Measurements from ENCODE around the gene PIK3C2A.
"Not testable (repeated sequence)": the region's sequence is repeated elsewhere in the genome, so short reads cannot be mapped to it uniquely, and the experiment has no call there.

PIK3C2A gene, protein sequence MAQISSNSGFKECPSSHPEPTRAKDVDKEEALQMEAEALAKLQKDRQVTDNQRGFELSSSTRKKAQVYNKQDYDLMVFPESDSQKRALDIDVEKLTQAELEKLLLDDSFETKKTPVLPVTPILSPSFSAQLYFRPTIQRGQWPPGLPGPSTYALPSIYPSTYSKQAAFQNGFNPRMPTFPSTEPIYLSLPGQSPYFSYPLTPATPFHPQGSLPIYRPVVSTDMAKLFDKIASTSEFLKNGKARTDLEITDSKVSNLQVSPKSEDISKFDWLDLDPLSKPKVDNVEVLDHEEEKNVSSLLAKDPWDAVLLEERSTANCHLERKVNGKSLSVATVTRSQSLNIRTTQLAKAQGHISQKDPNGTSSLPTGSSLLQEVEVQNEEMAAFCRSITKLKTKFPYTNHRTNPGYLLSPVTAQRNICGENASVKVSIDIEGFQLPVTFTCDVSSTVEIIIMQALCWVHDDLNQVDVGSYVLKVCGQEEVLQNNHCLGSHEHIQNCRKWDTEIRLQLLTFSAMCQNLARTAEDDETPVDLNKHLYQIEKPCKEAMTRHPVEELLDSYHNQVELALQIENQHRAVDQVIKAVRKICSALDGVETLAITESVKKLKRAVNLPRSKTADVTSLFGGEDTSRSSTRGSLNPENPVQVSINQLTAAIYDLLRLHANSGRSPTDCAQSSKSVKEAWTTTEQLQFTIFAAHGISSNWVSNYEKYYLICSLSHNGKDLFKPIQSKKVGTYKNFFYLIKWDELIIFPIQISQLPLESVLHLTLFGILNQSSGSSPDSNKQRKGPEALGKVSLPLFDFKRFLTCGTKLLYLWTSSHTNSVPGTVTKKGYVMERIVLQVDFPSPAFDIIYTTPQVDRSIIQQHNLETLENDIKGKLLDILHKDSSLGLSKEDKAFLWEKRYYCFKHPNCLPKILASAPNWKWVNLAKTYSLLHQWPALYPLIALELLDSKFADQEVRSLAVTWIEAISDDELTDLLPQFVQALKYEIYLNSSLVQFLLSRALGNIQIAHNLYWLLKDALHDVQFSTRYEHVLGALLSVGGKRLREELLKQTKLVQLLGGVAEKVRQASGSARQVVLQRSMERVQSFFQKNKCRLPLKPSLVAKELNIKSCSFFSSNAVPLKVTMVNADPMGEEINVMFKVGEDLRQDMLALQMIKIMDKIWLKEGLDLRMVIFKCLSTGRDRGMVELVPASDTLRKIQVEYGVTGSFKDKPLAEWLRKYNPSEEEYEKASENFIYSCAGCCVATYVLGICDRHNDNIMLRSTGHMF (N-terminal part only)

DNA sequence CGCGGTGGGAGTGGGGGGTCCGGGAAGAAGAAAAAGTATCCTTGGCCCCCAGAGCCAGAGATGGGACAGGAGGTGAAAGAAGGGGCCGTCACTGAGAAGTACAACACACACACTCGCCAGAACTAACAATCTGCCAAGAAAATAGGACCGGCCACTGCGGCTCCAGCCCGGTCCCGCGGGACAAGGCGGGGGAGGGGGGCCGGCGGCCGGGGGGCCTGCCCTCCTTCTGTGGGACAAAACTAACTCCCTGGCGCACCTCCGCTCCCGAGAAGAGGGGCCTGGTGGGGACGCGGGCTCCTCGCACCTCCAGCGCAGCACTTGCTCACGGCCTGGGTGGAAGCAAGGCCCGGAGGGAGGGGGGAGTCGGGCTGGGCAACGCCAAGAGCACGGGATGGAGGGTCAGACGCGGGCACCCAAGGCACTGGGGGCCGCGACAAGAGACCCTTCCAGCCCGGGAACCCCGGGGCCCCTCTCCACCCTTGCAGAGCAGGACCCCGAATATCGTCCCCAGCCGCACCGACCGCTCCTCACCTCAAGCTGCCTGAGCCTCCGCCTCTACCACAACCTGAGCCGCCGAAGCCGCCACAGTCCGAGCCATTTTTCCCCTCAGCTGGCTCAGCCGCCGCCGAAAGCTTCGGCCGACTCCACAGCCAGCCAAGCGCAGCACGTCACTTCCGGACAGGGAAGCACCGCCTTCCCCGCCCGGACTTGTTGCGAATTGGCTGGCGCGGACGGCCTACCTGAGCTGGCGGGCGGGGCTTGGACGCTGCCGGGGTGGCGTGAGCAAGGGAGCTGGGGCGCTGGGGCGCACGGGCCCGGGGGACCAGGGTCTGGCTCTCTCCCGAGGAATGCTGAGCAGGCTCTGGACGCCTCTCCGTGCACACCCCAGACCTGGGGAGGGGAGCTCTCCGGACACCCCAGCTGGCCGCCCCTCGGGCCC lies at the start of gene PIK3C2A:
Gene PIK3C2A (minus strand): TSS at position 670 of the 940 bp plus-strand sequence. CDS start 38,245 bp downstream, outside the sequence.
- DNase-seq (ENCODE audit: low read depth in 3 of 3, low spot score in 1 of 3) = peak; percentile 80 to 90 (median 80)

DNA sequence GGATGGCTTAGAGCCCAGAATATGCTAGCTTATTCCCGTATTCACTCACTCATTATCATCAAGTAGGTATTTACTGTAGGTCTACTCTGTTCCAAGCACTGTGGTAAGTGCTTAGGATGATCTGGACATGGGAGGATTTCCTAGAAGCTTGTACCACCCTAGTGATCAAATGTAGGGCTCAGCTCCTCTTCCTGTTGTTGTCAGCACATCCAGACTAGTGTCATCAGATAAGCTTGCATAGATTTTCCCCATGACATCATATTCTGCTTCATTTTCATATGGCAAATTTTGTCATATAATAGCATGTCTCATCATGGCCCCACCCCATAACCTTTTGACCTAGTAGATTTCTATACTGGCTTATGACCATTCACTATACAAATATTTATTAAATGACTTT lies 49.4 kb upstream of the PIK3C2A start:
- no peak for DNase-seq (ENCODE audit: low read depth in 3 of 3, low spot score in 1 of 3)

DNA sequence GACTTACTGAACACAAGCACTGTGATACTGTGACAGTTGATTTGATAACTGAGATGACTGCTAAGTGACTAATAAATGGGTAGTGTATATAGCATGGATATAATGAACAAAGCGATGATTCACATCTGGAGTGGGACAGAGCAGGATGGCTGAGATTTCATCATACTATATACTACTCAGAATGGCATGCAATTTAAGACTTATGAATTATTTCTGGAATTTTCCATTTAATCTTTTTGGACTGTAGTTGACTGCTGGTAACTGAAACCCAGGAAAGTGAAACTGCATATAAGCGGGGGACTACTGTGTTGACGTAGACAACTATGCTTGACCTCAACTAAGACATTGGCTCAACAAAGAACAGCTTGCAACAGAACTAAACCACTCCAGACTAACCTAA lies 48.7 kb upstream of the PIK3C2A start:
- no peak for DNase-seq (ENCODE audit: low read depth in 3 of 3, low spot score in 1 of 3)

DNA sequence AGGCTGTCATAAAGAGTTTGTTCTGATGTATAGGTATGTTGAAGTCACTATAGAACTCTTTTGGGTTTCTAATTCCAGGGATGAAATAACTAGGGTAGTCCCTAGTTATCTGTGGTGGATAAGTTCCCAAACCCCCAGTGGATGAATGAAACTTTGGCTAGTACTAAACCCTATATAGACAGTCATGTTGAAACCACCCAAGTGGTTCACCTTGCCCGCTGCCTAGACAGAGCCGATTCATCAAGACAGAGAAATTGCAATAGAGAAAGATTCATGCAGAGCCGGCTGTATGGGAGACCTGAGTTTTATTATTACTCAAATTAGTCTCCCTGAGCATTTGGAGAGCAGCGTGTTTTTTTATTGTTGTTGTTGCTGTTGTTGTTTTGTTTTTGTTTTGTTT lies 44.9 kb upstream of the PIK3C2A start:
- no peak for DNase-seq (ENCODE audit: low read depth in 3 of 3, low spot score in 1 of 3)

DNA sequence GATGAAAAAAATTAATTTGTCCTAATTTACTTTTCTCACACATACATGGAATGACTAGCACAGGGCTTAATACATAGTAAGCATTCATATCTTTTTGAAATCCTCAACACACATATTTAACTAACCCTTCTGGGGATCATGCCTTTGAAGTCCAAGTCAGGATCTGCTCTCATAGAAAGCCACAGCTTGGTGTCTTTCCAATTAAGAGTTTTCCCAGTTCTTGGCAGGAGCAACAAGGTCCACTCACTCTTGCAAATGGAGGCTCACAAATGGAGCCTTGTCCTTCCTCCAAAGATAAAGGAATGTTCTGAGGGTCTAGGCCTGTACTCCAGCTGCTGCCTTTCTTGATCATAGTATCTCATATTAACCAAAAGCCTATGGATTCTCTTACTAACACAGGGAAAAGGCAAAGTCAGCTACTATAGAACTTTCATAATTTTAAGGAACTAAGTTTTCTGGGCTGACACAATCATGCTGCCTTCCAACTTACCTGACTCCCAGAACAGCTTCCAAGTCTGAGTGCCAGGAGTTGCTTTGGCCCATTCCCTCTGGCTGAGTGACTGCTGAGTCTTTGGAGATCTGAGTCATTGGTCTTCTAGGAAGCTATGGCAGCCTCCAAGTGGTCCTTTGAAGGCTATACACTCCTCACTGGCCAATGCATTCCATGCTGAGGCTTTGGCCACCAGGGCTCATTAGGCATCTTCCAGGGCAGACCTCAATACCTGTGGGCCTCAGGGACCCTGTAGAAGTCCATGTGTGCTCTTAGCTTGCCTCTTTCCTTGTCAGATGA lies 43.0 kb upstream of the PIK3C2A start:
- no peak for DNase-seq (ENCODE audit: low read depth in 3 of 3, low spot score in 1 of 3)

DNA sequence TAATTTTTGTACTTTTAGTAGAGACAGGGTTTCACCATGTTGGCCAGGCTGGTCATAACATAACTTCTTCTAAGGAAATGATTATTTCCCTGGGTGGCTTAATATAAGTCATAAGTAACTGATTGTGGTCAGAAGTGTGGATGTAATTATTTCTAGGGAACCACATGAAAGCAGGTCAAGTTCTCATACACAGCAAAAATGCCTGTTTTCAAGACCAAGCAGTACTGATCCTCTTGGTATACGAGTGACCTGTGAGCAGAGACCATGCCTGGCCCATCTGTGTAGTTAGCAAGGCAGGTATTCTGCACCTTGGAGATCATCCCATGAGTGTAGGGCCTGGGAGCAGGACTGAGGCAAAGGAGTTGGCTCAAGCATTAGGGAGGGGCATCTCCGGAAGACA lies 36.3 kb upstream of the PIK3C2A start:
- no peak for DNase-seq (ENCODE audit: low read depth in 3 of 3, low spot score in 1 of 3)

DNA sequence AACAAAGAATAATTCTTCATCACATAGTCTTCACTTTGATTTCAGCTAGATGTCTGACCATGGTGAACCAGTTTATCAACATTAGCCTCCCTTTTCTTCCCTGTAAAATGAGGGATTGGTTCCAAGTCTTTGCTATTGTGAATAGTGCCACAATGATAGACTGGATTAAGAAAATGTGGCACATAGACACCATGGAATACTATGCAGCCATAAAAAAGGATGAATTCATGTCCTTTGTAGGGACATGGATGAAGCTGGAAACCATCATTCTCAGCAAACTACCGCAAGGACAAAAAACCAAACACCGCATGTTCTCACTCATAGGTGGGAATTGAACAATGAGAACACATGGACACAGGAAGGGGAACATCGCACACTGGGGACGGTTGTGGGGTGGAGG lies 35.2 kb upstream of the PIK3C2A start:
- not testable (repeated sequence) for DNase-seq (ENCODE audit: low read depth in 3 of 3, low spot score in 1 of 3)

DNA sequence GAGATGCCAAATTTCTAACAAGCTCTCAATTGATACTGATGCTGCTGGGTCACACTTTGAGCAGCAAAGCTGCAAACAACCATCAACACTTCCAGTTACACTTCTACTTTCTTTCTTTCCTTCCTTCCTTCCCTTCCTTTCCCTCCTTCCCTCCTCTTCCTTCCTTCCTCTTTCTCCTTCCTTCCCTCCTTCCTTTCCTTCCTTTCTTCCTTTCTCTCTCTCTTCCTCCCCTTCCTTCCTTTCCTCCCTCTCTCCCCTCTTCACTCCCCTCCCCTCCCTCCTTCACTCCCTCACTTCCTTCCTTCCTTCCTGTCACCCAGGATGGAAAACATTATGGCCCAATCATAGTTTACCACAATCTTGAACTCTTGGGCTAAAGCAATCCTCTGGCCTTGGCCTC lies 33.0 kb upstream of the PIK3C2A start:
- DNase-seq (ENCODE audit: low read depth in 3 of 3, low spot score in 1 of 3) = no peak

DNA sequence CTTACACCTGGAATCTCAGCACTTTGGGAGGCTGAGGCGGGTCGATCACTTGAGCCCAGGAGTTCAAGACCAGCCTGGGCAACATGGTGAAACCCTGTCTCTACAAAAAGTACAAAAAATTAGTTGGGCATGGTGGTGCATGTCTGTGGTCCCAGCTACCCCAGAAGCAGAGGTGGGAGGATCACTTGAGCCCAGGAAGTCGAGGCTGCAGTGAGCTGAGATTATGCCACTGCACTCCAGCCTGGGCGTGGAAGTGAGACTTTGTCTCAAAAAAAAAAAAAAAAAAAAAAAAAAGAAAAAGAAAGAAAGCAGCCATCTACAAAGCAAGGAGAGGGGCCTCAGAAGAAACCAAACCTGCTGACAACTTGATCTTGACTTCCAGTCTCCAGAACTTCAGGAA lies 32.1 kb upstream of the PIK3C2A start:
- not testable (repeated sequence) for DNase-seq (ENCODE audit: low read depth in 3 of 3, low spot score in 1 of 3)

DNA sequence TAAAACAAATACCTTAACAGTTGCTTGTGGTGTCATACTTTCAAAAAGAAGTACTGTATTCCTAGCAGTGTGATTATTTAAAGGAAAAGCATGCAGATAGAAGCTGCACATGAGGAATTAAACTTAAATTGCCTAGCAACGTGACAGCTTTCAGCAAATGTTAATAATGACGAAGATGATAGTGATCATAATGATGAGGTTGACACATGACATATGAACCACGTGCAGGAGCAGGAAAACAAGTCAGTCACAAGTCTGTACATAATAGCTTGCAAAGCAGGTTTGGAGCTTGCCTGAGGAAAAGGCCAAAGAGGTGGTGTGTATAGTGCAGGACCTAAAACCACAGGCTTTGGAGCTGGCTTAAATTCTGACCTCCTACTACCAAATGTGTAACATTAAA lies 30.6 kb upstream of the PIK3C2A start:
- no peak for DNase-seq (ENCODE audit: low read depth in 3 of 3, low spot score in 1 of 3)

DNA sequence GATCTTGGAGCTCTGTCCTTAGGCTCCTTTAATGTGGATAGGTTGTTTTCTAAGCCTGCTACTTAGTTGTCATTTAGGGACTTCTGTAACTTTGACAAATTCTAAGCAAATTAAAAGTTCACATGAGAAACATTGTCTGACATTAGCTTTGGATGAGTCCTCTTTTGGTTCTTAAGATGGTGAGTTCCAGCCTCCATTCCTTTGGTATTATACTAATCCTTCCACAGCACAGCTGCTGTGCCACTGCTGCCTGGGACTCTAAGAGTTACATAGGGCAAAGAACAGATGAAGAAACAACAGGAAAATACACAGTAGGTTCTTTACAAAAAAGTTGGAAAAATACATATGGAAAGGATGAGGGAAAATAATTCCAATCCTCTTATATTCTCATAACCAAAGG lies 25.3 kb upstream of the PIK3C2A start:
- DNase-seq (ENCODE audit: low read depth in 3 of 3, low spot score in 1 of 3) = no peak

DNA sequence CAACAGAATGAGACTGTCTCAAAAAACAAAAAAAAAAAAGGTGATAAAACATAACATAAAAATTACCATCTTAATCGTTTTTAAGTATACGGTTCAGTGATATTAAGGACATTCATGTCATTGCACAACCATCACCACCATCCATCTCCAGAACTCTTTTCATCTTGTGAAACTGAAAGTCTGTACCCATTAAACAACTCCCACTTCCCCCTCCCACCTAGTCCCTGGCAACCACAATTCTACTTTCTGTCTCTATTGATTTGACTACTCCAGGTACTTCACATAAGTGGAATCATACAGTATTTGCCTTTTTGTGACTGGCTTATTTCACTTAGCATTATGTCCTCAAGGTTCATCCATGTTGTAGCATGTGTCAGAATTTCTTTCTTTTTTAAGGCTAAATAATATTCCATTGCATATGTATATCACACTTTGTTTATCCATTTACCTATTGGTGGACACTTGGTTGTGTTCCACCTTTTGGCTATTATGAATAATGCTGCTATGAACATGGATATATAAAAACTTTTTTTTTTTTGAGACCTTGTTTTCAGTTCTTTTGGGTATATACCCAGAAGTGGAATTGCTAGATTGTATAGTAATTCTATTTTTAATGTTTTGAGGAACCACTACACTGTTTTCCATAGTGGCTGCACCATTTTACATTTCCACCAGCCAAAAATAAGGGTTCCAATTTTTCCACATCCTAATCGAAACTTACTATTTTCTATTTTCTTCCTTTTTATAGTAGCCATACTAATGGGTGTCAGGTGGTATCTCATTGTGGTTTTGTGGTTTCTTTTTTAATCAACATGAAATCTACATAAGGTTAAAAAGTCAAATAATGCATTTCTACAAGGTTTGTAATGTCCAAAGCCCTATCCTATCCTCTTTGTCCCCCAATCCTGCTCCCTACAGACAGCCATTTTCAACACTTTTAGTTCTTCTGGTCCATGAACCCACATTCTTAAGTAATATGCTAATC lies 23.4 kb upstream of the PIK3C2A start:
- DNase-seq (ENCODE audit: low read depth in 3 of 3, low spot score in 1 of 3) = no peak

DNA sequence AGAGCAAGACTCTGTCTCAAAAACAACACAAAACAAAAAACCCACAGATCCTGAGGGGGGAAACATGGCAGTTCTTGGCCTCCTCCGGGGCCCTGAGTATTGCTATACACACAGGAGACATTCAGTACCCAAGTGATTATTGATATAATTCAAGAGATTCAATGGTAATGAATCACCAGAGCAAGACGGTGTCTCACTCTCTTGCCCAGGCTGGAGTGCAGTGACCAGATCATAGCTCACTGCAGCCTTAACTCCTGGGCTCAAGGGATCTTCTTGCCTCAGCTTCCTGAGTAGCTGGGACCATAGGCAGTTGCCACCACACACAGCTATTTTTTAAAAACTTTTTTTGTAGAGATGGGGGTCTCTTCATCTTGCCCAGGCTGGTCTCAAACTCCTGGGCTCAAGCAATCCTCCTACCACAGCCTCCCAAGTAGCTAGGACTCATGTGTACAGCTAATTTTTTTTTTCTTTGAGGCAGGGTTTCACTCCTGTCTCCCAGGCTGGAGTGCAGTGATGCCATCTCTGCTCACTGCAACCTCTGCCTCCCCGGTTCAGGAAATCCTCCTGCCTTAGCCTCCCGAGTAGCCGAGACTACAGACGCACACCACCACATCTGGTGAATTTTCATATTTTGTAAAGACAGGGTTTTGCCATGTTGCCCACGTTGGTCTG lies 21.8 kb upstream of the PIK3C2A start:
- DNase-seq (ENCODE audit: low read depth in 3 of 3, low spot score in 1 of 3) = no peak

DNA sequence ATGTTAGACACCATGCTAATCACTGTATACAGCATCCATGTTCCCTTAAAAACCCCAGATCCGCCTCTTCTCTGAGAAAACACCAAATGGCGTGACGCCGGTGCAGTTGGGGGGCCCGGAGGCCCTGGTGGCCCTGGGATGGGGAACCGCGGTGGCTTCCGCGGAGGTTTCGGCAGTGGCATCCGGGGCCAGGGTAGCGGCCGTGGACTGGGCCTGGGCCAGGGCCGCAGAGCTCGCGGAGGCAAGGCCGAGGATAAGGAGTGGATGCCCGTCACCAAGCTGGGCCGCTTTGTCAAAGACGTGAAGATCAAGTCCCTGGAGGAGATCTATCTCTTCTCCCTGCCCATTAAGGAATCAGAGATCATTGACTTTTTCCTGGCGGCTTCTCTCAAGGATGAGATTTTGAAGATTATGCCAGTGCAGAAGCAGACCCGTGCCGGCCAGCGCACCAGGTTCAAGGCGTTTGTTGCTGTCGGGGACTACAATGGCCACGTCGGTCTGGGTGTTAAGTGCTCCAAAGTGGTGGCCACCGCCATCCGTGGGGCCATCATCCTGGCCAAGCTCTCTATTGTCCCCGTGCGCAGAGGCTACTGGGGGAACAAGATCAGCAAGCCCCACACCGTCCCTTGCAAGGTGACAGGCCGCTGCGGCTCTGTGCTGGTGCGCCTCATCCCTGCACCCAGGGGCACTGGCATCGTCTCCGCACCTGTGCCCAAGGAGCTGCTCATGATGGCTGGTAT lies 20.6 kb upstream of the PIK3C2A start:
- not testable (repeated sequence) for DNase-seq (ENCODE audit: low read depth in 3 of 3, low spot score in 1 of 3)

DNA sequence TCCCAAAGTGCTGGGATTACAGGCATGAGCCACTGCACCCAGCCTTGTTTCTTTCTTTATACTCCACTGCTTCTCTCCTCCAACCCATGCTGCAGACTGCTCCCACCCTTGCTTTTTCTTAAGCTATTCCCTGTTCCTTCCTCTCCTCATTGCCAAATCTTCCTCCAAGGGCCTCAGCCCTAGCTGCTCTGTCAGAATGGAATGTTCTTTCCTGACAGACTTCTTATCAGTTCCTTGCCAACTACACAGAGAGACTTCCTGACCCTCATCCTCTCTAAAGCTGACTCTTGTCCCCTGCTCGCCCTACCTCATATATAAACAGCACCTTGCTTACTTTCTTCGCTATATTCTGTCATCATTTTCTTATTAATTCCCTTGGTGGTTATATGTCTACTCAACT lies 16.9 kb upstream of the PIK3C2A start:
- DNase-seq (ENCODE audit: low read depth in 3 of 3, low spot score in 1 of 3) = no peak

DNA sequence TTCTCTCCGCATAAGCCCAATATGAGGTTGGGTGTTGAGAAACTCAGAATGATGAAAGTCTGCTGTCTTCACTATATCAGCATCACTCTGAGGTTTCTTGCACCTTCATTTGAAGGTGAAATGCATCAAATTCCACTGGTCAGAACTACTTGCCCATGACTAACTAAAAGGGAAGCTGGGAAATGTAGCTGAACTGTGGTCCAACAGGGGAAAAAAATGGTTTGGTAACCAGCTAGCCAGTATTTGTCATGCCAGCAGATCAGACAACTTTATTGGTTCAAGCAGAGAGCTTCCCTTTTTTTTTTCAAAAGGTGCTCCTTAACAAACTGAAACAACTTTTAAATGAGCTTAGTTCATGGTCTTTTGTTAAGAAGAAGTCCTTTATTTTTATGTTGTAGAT lies 14.2 kb upstream of the PIK3C2A start:
- DNase-seq (ENCODE audit: low read depth in 3 of 3, low spot score in 1 of 3) = no peak

DNA sequence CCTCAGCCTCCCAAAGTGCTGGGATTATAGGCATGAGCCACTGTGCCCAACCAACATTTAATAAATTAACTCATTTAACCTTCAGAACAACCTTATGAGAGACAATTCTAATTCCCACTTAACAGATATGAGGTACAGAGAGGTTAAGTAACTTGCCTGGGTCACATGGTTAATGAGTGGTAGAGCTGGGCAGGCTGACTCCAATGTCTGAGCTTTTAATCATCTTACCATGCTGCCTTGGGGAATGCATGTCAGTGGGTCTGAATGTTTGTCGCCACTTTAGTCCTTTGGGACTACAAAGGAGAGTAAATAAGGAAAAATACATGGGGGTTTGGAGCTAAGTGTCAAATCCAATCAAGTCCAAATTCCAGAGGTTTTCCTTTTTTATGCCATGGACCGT lies 11.2 kb upstream of the PIK3C2A start:
- no peak for DNase-seq (ENCODE audit: low read depth in 3 of 3, low spot score in 1 of 3)
